ENCODE measurements around the gene LIMS1.

- no peak for TF ChIP-seq POLR2A (IDR thresholded peaks at IDR 0.05)
- TF ChIP-seq CTCF (IDR thresholded peaks at IDR 0.05), result no peak
- no peak for TF ChIP-seq POLR2AphosphoS5 (IDR thresholded peaks at IDR 0.05)
These were observed 101.5 kb downstream of the LIMS1 start for GRCh38 chr2:108635630-108636354.
